Hypothalamus (tissue), 51 donors: ENCODE results near the gene RAB20.
"Not testable (repeated sequence)": the region's sequence is repeated elsewhere in the genome, so short reads cannot be mapped to it uniquely, and the experiment has no call there.

ENCODE experiments used
- DNase-seq, 51 donors: peaks; one replicate each; lab custom pipeline; 2025; lab: John Stamatoyannopoulos, UW

Gene RAB20

GRCh38 chr13:110512198-110512740 is 49.3 kb downstream of the RAB20 start:
- no peak for DNase-seq

GRCh38 chr13:110511509-110512181 is 49.9 kb downstream of the RAB20 start:
- DNase-seq = no peak

GRCh38 chr13:110509971-110510786 is 51.3 kb downstream of the RAB20 start:
- DNase-seq = peak in 2 of 51 donors; percentile 13 to 22

GRCh38 chr13:110509478-110509926 is 52.0 kb downstream of the RAB20 start:
- DNase-seq = no peak

GRCh38 chr13:110507678-110508381 is 53.7 kb downstream of the RAB20 start:
- DNase-seq = no peak

GRCh38 chr13:110506859-110507566 is 54.5 kb downstream of the RAB20 start:
- no peak for DNase-seq

- DNase-seq = no peak
Measured at GRCh38 chr13:110506396-110506795, 55.1 kb downstream of the RAB20 start.

- DNase-seq = no peak
Measured at GRCh38 chr13:110505594-110505993, 55.9 kb downstream of the RAB20 start.

GRCh38 chr13:110503979-110504499 is 57.5 kb downstream of the RAB20 start:
- DNase-seq = no peak

GRCh38 chr13:110503037-110503901 is 58.3 kb downstream of the RAB20 start:
- DNase-seq = no peak

- no peak for DNase-seq
Measured at GRCh38 chr13:110501188-110501587, 60.3 kb downstream of the RAB20 start.

- no peak for DNase-seq
Measured at GRCh38 chr13:110500341-110500740, 61.2 kb downstream of the RAB20 start.

GRCh38 chr13:110499621-110500281 is 61.8 kb downstream of the RAB20 start:
- no peak for DNase-seq

- no peak for DNase-seq
Measured at GRCh38 chr13:110498765-110499164, 62.8 kb downstream of the RAB20 start.

GRCh38 chr13:110498327-110498726 is 63.2 kb downstream of the RAB20 start:
- DNase-seq = no peak

GRCh38 chr13:110497896-110498295 is 63.6 kb downstream of the RAB20 start:
- not testable (repeated sequence) for DNase-seq

GRCh38 chr13:110497003-110497402 is 64.5 kb downstream of the RAB20 start:
- no peak for DNase-seq

- no peak for DNase-seq
Measured at GRCh38 chr13:110496281-110496680, 65.2 kb downstream of the RAB20 start.

- DNase-seq = no peak
Measured at GRCh38 chr13:110495881-110496280, 65.6 kb downstream of the RAB20 start.
